Sigmoid colon (tissue), 4 donors: ENCODE results near the gene SPANXD.

Experiments
- EP300 ChIP-seq, 4 donors: sonication (generic); formaldehyde crosslinking; IDR thresholded peaks; one replicate each; pipeline ENCODE4 v1.6.1; 2017; ENCODE audit warnings: antibody characterized with exemption in 4 of 4
- POLR2A ChIP-seq, 2 donors: fragments of 450-650 bp; IDR thresholded peaks; one replicate each; pipeline ENCODE4 v1.6.1; 2016; ENCODE audit warnings: antibody characterized with exemption in 2 of 2, mild to moderate bottlenecking in 2 of 2, moderate library complexity in 2 of 2
- POLR2AphosphoS5 ChIP-seq, 4 donors: sonication (generic); formaldehyde crosslinking; IDR thresholded peaks; one replicate each; pipeline ENCODE4 v1.6.1; 2017; ENCODE audit warnings: antibody characterized with exemption in 4 of 4
- TF ChIP-seq, protein P1 (sequence below), 4 experiments: fragments of 450-650 bp in 3 of 4; fragments of 200-600 bp in 1 of 4; IDR thresholded peaks; one replicate each; pipeline ENCODE4 v1.5.1; 2016 to 2019; ENCODE audit warnings: antibody characterized with exemption in 4 of 4, mild to moderate bottlenecking in 3 of 4, moderate library complexity in 2 of 4

DNA sequence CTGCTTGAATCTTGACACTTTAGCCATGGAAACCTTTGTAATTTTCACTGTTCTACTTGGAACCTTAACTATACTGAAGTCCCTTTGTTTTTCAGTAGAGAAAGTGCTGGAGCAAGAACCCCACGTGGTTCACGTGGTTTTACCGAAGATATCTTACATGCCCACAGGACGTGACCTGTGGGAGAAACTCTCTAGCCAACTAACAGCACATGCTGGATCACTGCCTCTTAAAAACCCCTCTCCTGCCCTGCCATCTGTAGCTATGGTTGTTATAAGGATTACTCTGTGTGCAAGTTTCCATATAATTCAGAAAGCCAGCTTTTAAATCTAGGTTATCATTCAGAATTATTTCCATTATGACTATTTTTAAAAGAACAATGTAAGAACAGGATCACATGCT is 30.2 kb downstream of the SPANXD start:
- TF ChIP-seq, protein P1, sequence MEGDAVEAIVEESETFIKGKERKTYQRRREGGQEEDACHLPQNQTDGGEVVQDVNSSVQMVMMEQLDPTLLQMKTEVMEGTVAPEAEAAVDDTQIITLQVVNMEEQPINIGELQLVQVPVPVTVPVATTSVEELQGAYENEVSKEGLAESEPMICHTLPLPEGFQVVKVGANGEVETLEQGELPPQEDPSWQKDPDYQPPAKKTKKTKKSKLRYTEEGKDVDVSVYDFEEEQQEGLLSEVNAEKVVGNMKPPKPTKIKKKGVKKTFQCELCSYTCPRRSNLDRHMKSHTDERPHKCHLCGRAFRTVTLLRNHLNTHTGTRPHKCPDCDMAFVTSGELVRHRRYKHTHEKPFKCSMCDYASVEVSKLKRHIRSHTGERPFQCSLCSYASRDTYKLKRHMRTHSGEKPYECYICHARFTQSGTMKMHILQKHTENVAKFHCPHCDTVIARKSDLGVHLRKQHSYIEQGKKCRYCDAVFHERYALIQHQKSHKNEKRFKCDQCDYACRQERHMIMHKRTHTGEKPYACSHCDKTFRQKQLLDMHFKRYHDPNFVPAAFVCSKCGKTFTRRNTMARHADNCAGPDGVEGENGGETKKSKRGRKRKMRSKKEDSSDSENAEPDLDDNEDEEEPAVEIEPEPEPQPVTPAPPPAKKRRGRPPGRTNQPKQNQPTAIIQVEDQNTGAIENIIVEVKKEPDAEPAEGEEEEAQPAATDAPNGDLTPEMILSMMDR (IDR thresholded peaks at IDR 0.05): no peak
- TF ChIP-seq EP300 (IDR thresholded peaks at IDR 0.05) (no peak), POLR2A (IDR thresholded peaks at IDR 0.05) (no peak), POLR2AphosphoS5 (IDR thresholded peaks at IDR 0.05) (no peak)
